HepG2 (cell line): ENCODE data around the gene RUVBL2. TPM values are rescaled to one million over a fixed set of nuclear protein-coding genes. Genes with fewer than 3 reads are reported as not detected.
A peak's percentile ranks its signal among the peaks of the same experiment; 100 is the strongest.

Experiments used
- BRCA1 ChIP-seq: sonication (generic); formaldehyde crosslinking; IDR thresholded peaks from 2 replicates; pipeline ENCODE4 v1.4.0; 2020; ENCODE audit warnings: missing genetic modification reagents
- CENPT ChIP-seq: sonication (generic); formaldehyde crosslinking; IDR thresholded peaks from 2 replicates; pipeline ENCODE4 v1.8.0; 2022; ENCODE audit warnings: low read depth, mild to moderate bottlenecking, moderate library complexity, missing genetic modification reagents
- EHMT2 ChIP-seq: fragments of 200-600 bp; sonication (generic); IDR thresholded peaks from 2 replicates; pipeline ENCODE4 v1.7.0; 2017; ENCODE audit warnings: antibody characterized with exemption, low read depth, low read length, borderline replicate concordance
- HCFC1 ChIP-seq: fragments of 150-350 bp; IDR thresholded peaks from 2 replicates; pipeline ENCODE4 v1.6.1; 2014; ENCODE audit warnings: low read depth, low read length
- HNRNPH1 ChIP-seq: fragments of 200-400 bp; formaldehyde crosslinking; optimal IDR thresholded peaks from 2 replicates; pipeline ENCODE3; 2017; ENCODE audit warnings: mild to moderate bottlenecking, low read depth, low read length
- KMT2A ChIP-seq: sonication (generic); formaldehyde crosslinking; IDR thresholded peaks from 2 replicates; pipeline ENCODE4 v1.4.0; 2020; ENCODE audit warnings: missing genetic modification reagents
- MED1 ChIP-seq: sonication (generic); formaldehyde crosslinking; IDR thresholded peaks from 2 replicates; pipeline ENCODE4 v1.4.0; 2020; ENCODE audit warnings: missing genetic modification reagents
- MEIS2 ChIP-seq: sonication (generic); formaldehyde crosslinking; IDR thresholded peaks from 2 replicates; pipeline ENCODE4 v1.9.0; 2021; ENCODE audit warnings: mild to moderate bottlenecking, missing genetic modification reagents
- PHF20 ChIP-seq: sonication (generic); formaldehyde crosslinking; IDR thresholded peaks from 2 replicates; pipeline ENCODE4 v1.5.0; 2020; ENCODE audit warnings: mild to moderate bottlenecking, missing genetic modification reagents
- SNAI1 ChIP-seq: sonication (generic); formaldehyde crosslinking; IDR thresholded peaks from 2 replicates; pipeline ENCODE4 v1.5.0; 2020; ENCODE audit warnings: mild to moderate bottlenecking, missing genetic modification reagents, borderline replicate concordance
- SOX13 ChIP-seq, 3 experiments: fragments of 450-650 bp in 1 of 3; sonication (generic) in 1 of 3; formaldehyde crosslinking in 1 of 3; IDR thresholded peaks in 2 of 3; conservative IDR thresholded peaks in 1 of 3; 2 replicates each; pipeline versions ENCODE4 v1.5.0 to v1.6.1; 2016 to 2020; ENCODE audit warnings: antibody characterized with exemption in 1 of 3, mild to moderate bottlenecking in 1 of 3, missing compliant biosample characterization in 1 of 3, missing genetic modification reagents in 1 of 3, moderate library complexity in 1 of 3
- TBL1XR1 ChIP-seq: fragments of 150-350 bp; IDR thresholded peaks from 2 replicates; pipeline ENCODE4 v1.6.1; 2014; ENCODE audit warnings: borderline replicate concordance, low read length; ENCODE audit not compliant: partially characterized antibody
- ZFY ChIP-seq: sonication (generic); formaldehyde crosslinking; IDR thresholded peaks from 2 replicates; pipeline ENCODE4 v1.4.0; 2020; ENCODE audit warnings: missing genetic modification reagents
- ZNF101 ChIP-seq: sonication (generic); formaldehyde crosslinking; IDR thresholded peaks from 2 replicates; pipeline ENCODE4 v1.4.0; 2020; ENCODE audit warnings: mild to moderate bottlenecking, low read depth, missing genetic modification reagents, borderline replicate concordance
- ZNF329 ChIP-seq: sonication (generic); formaldehyde crosslinking; IDR thresholded peaks from 2 replicates; pipeline ENCODE4 v1.9.0; 2021; ENCODE audit warnings: low read depth, mild to moderate bottlenecking, missing genetic modification reagents
- ZNF382 ChIP-seq: sonication (generic); formaldehyde crosslinking; IDR thresholded peaks from 2 replicates; pipeline ENCODE4 v1.5.0; 2020; ENCODE audit warnings: missing genetic modification reagents, mild to moderate bottlenecking, borderline replicate concordance
- ZNF44 ChIP-seq: sonication (generic); formaldehyde crosslinking; IDR thresholded peaks from 2 replicates; pipeline ENCODE4 v1.5.1; 2020; ENCODE audit warnings: mild to moderate bottlenecking, missing genetic modification reagents
- ZNF468 ChIP-seq: sonication (generic); formaldehyde crosslinking; IDR thresholded peaks from 2 replicates; pipeline ENCODE4 v1.8.0; 2022; ENCODE audit warnings: mild to moderate bottlenecking, moderate library complexity, missing genetic modification reagents
- ZNF644 ChIP-seq: IDR thresholded peaks from 2 replicates; pipeline ENCODE4 v1.6.1; 2016; ENCODE audit warnings: low read depth
- ZNF766 ChIP-seq: sonication (generic); formaldehyde crosslinking; IDR thresholded peaks from 2 replicates; pipeline ENCODE4 v1.5.0; 2020; ENCODE audit warnings: missing genetic modification reagents, borderline replicate concordance
- ZSCAN31 ChIP-seq: sonication (generic); formaldehyde crosslinking; IDR thresholded peaks from 2 replicates; pipeline ENCODE4 v1.5.0; 2020; ENCODE audit warnings: low read depth, mild to moderate bottlenecking, missing genetic modification reagents
- polyA plus RNA-seq, 8 experiments: library from polyadenylated mRNA; depleted of rRNA in 3 of 8; stranded (reverse) in 7 of 8; unstranded in 1 of 8; fragments of >200 nt; fragmentation: Illumina TruSeq in 4 of 8; extraction: Trizol in 4 of 8; gene quantifications; 2 replicates each; pipeline versions ENCODE4 v1.2.1 to v1.2.3, GENCODE V29; 2011 to 2016; ENCODE audit warnings: low read depth in 4 of 8, missing spikeins in 1 of 8, mixed read lengths in 1 of 8; ENCODE audit not compliant: insufficient read depth in 1 of 8
- total RNA-seq, 5 experiments: library from RNA; depleted of rRNA; stranded (reverse); fragments of >200 nt; fragmentation: Illumina TruSeq; extraction: Trizol; gene quantifications; 2 replicates each; pipeline ENCODE4 v1.2.3, GENCODE V29; 2016; ENCODE audit warnings: low read depth in 1 of 5
- TF ChIP-seq, protein P1 (sequence below): sonication (generic); formaldehyde crosslinking; IDR thresholded peaks from 2 replicates; pipeline ENCODE4 v1.9.0; 2021; ENCODE audit warnings: missing genetic modification reagents, mild to moderate bottlenecking, borderline replicate concordance
- TF ChIP-seq, protein P2 (sequence below): sonication (generic); formaldehyde crosslinking; IDR thresholded peaks from 2 replicates; pipeline ENCODE4 v1.8.0; 2022; ENCODE audit warnings: missing genetic modification reagents, mild to moderate bottlenecking, borderline replicate concordance
- TF ChIP-seq, protein P3 (sequence below): sonication (generic); formaldehyde crosslinking; IDR thresholded peaks from 2 replicates; pipeline ENCODE4; 2020; ENCODE audit warnings: missing genetic modification reagents, mild to moderate bottlenecking, borderline replicate concordance

The RUVBL2 gene
- total and polyA plus RNA-seq, 2 of the 13 experiments (the other 11 are each of a cell fraction or from before 2014, with no cell fraction given) = 120 to 122 TPM

DNA sequence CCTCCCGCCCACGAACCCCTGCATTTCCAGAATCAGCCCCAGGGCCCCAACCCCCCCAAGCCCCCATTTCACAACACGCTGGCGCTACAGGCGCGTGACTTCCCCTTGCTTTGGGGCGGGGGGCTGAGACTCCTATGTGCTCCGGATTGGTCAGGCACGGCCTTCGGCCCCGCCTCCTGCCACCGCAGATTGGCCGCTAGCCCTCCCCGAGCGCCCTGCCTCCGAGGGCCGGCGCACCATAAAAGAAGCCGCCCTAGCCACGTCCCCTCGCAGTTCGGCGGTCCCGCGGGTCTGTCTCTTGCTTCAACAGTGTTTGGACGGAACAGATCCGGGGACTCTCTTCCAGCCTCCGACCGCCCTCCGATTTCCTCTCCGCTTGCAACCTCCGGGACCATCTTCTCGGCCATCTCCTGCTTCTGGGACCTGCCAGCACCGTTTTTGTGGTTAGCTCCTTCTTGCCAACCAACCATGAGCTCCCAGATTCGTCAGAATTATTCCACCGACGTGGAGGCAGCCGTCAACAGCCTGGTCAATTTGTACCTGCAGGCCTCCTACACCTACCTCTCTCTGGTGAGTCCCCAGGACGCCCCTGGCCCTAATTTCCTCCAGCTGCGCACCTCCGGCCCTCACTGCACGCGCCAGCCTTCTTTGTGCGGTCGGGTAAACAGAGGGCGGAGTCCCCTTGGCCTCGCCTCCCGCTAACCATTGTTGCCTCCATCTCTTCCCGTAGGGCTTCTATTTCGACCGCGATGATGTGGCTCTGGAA lies 28.5 kb upstream of the RUVBL2 start, which contains the start of gene FTL (continued):
- TF ChIP-seq, protein P1, sequence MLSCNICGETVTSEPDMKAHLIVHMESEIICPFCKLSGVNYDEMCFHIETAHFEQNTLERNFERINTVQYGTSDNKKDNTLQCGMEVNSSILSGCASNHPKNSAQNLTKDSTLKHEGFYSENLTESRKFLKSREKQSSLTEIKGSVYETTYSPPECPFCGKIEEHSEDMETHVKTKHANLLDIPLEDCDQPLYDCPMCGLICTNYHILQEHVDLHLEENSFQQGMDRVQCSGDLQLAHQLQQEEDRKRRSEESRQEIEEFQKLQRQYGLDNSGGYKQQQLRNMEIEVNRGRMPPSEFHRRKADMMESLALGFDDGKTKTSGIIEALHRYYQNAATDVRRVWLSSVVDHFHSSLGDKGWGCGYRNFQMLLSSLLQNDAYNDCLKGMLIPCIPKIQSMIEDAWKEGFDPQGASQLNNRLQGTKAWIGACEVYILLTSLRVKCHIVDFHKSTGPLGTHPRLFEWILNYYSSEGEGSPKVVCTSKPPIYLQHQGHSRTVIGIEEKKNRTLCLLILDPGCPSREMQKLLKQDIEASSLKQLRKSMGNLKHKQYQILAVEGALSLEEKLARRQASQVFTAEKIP = no peak
- peak; percentile 13; the same call in 1 of the 2 replicates for TF ChIP-seq ZNF329
- TF ChIP-seq ZNF44 (CRISPR knock-in tag) = no peak
- TF ChIP-seq ZFY (CRISPR knock-in tag) = peak; percentile 41; the same call in 1 of the 2 replicates
- TF ChIP-seq KMT2A (CRISPR knock-in tag) = peak; percentile 67
- TF ChIP-seq ZNF766 (CRISPR knock-in tag) = peak; percentile 79
- 0 out of 2 replicates have a peak, but pooled peaks have one; percentile 76 for TF ChIP-seq ZNF468 (CRISPR knock-in tag)
- TF ChIP-seq ZNF101 (CRISPR knock-in tag) = no peak
- TF ChIP-seq TBL1XR1 = peak; percentile 60
- TF ChIP-seq PHF20 = no peak; the same call in 1 of the 2 replicates
- peak; percentile 97 for TF ChIP-seq BRCA1 (CRISPR knock-in tag)
- peak; percentile 87; the same call in 1 of the 2 replicates for TF ChIP-seq SOX13 (IDR thresholded peaks at IDR 0.05)
- TF ChIP-seq SOX13 (CRISPR knock-in tag; conservative IDR thresholded peaks at IDR 0.05 in 1 of 2, IDR thresholded peaks at IDR 0.05 in 1 of 2) = no peak; a peak in 1 of 4 replicates
- TF ChIP-seq HNRNPH1 = no peak
- no peak for TF ChIP-seq ZNF644 (CRISPR knock-in tag)
- peak; percentile 36 for TF ChIP-seq HCFC1
- TF ChIP-seq SNAI1 (CRISPR knock-in tag) = 0 out of 2 replicates have a peak, but pooled peaks have one; percentile 22
- TF ChIP-seq MEIS2 = peak; percentile 94
- TF ChIP-seq ZSCAN31 (CRISPR knock-in tag) = peak; percentile 62; the same call in 1 of the 2 replicates
- TF ChIP-seq, protein P2, sequence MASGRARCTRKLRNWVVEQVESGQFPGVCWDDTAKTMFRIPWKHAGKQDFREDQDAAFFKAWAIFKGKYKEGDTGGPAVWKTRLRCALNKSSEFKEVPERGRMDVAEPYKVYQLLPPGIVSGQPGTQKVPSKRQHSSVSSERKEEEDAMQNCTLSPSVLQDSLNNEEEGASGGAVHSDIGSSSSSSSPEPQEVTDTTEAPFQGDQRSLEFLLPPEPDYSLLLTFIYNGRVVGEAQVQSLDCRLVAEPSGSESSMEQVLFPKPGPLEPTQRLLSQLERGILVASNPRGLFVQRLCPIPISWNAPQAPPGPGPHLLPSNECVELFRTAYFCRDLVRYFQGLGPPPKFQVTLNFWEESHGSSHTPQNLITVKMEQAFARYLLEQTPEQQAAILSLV (CRISPR knock-in tag) = peak; percentile 64
- TF ChIP-seq, protein P3, sequence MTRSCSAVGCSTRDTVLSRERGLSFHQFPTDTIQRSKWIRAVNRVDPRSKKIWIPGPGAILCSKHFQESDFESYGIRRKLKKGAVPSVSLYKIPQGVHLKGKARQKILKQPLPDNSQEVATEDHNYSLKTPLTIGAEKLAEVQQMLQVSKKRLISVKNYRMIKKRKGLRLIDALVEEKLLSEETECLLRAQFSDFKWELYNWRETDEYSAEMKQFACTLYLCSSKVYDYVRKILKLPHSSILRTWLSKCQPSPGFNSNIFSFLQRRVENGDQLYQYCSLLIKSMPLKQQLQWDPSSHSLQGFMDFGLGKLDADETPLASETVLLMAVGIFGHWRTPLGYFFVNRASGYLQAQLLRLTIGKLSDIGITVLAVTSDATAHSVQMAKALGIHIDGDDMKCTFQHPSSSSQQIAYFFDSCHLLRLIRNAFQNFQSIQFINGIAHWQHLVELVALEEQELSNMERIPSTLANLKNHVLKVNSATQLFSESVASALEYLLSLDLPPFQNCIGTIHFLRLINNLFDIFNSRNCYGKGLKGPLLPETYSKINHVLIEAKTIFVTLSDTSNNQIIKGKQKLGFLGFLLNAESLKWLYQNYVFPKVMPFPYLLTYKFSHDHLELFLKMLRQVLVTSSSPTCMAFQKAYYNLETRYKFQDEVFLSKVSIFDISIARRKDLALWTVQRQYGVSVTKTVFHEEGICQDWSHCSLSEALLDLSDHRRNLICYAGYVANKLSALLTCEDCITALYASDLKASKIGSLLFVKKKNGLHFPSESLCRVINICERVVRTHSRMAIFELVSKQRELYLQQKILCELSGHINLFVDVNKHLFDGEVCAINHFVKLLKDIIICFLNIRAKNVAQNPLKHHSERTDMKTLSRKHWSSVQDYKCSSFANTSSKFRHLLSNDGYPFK (CRISPR knock-in tag) = no peak; the same call in 1 of the 2 replicates
- no peak for TF ChIP-seq ZNF382 (CRISPR knock-in tag)
- TF ChIP-seq MED1 = peak; percentile 92
- TF ChIP-seq EHMT2 = no peak
- TF ChIP-seq CENPT = no peak
